HG03135 (cell line): Measurements from ENCODE around the gene RAB6A.

ENCODE experiments used
- ATAC-seq: cut with Tn5 transposase; IDR thresholded peaks from one replicate; pipeline ENCODE4 v1.9.1; 2021; ENCODE audit warnings: mild to moderate bottlenecking, moderate library complexity; ENCODE audit not compliant: unreplicated experiment

RAB6A gene

DNA sequence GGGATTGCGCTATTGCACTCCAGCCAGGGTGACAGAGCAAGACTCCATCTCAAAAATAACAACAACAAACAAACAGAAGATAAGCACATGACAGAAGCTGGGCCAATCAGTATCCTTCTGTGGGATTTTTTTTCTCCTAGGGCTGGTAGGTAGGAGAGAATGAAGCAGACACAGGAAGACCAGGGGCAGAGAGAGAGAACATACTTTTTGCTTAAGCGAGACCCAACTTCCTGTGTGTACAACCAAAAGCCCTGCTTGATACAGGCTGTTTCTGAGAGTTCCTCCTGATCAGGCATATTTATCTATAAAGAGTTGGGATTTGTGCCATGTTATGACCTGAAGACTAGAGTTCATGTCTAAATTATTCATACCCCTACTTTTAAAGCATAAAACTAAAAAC is 126.9 kb downstream of the RAB6A start:
- ATAC-seq, result no peak

GRCh38 chr11:73632996-73633395 is 127.9 kb downstream of the RAB6A start:
- no peak for ATAC-seq

- no peak for ATAC-seq
Observed at GRCh38 chr11:73629907-73630306, 131.0 kb downstream of the RAB6A start.

DNA sequence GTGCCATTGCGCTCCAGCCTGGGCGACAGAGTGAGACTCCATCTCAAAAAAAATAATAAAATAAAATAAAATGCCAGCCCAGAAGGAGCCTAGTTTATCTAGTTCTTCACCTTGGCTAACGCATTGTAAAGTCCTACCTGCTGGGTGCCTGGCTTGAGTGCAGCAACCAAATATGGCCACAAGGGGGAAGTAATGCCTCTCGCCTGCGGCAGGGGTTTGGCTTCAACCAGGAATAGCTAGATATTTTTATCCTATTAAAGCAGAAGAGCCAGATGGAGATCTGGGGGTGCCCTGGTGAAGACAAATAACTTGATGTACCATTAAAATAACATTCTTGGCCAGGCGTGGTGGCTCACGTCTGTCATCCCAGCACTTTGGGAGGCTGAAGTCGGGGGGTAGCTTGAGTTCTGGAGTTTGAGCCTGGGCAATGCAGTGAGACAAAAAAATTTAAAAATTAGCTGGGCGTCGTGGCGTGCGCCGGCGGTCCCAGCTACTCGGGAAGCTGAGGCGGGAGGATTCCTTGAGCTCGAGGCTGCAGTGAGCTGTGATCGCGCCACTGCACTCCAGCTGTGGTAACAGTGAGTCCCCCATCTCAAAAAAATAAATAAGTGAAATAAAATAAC is 135.1 kb downstream of the RAB6A start:
- no peak for ATAC-seq
